Measurements from ENCODE around the gene SRSF2.
A peak's percentile ranks its signal among the peaks of the same experiment; 100 is the strongest.

SRSF2 gene

GRCh38 chr17:76721463-76721862 lies 15.7 kb downstream of the SRSF2 start:
- no peak for TF ChIP-seq Cebpa-rat (IDR thresholded peaks at IDR 0.05)
- H3K27me3 ChIP-seq, result no peaks in the 10 kb centered on the region
- peak overlapping the region in 10 of 11 experiments; percentile 18 to 67 (median 42); a peak in 9 of 22 replicates for H3K9ac ChIP-seq
- peak overlapping the region in 1 of 11 experiments; percentile 25; a peak in 2 of 22 replicates for H3K27ac ChIP-seq
- no peak overlapping the region for H3K4me3 ChIP-seq
- peaks cover 13 to 94% (median 61%) of the 10 kb centered on the region in 11 experiments; a peak in 18 of 22 replicates for H4K20me1 ChIP-seq
- H3K36me3 ChIP-seq, result peaks cover 80 to 91% (median 88%) of the 10 kb centered on the region in 11 experiments
- H3K9me3 ChIP-seq (replicated peaks in 1 of 11), result no peaks in the 10 kb centered on the region
- peak overlapping the region in 8 of 11 experiments; percentile 6 to 93 (median 41); a peak in 15 of 22 replicates for H3K4me2 ChIP-seq
- H3K4me1 ChIP-seq, result peaks cover 52 to 79% (median 65%) of the 10 kb centered on the region in 10 experiments

GRCh38 chr17:76720941-76721340 lies 16.2 kb downstream of the SRSF2 start:
- Histone ChIP-seq H3K4me2 (peak overlapping the region; percentile 6 to 93 (median 38); a peak in 19 of 22 replicates), H3K36me3 (peaks cover 85 to 96% (median 93%) of the 10 kb centered on the region in 11 experiments), H3K27ac (peak overlapping the region in 1 of 11 experiments; percentile 25; a peak in 3 of 22 replicates), H3K4me3 (no peak overlapping the region), H3K9ac (peak overlapping the region; percentile 11 to 67 (median 41); a peak in 9 of 22 replicates), H4K20me1 (peaks cover 11 to 99% (median 66%) of the 10 kb centered on the region in 11 experiments; a peak in 18 of 22 replicates), H3K9me3 (replicated peaks in 1 of 11) (no peaks in the 10 kb centered on the region), H3K27me3 (no peaks in the 10 kb centered on the region), H3K4me1 (peaks cover 58 to 84% (median 70%) of the 10 kb centered on the region in 10 experiments)
- no peak for TF ChIP-seq Cebpa-rat (IDR thresholded peaks at IDR 0.05)

GRCh38 chr17:76720211-76720610 lies 16.9 kb downstream of the SRSF2 start:
- 0 out of 22 replicates have a peak overlapping the region, but pooled peaks of 3 of the 11 experiments have one; percentile 37 to 58 (median 44) for H3K4me2 ChIP-seq
- H3K9ac ChIP-seq, result peak overlapping the region in 2 of 11 experiments; percentile 20 to 67; a peak in 1 of 22 replicates
- H3K27ac ChIP-seq, result no peak overlapping the region
- no peaks in the 10 kb centered on the region for H3K27me3 ChIP-seq
- TF ChIP-seq Cebpa-rat (IDR thresholded peaks at IDR 0.05), result no peak
- H3K9me3 ChIP-seq (replicated peaks in 1 of 11), result no peaks in the 10 kb centered on the region
- peaks cover 61 to 88% (median 72%) of the 10 kb centered on the region in 10 experiments for H3K4me1 ChIP-seq
- H3K4me3 ChIP-seq, result no peak overlapping the region
- H4K20me1 ChIP-seq, result peaks cover 5 to 100% (median 67%) of the 10 kb centered on the region in 11 experiments; a peak in 18 of 22 replicates
- peaks cover 93 to 100% (median 99%) of the 10 kb centered on the region in 11 experiments for H3K36me3 ChIP-seq

GRCh38 chr17:76718516-76718915 lies 18.6 kb downstream of the SRSF2 start:
- Histone ChIP-seq H3K27me3 (no peaks in the 10 kb centered on the region), H3K9ac (no peak overlapping the region; a peak in 1 of 22 replicates), H3K4me3 (no peak overlapping the region), H3K27ac (no peak overlapping the region; a peak in 1 of 22 replicates), H3K9me3 (replicated peaks in 1 of 11) (no peaks in the 10 kb centered on the region), H3K4me2 (0 out of 22 replicates have a peak overlapping the region, but pooled peaks of 1 of the 11 experiments have one; percentile 74), H4K20me1 (peaks cover 3 to 100% (median 67%) of the 10 kb centered on the region in 11 experiments; a peak in 19 of 22 replicates), H3K4me1 (peaks cover 58 to 81% (median 69%) of the 10 kb centered on the region in 10 experiments), H3K36me3 (peaks cover 85 to 97% (median 93%) of the 10 kb centered on the region in 11 experiments)
- no peak for TF ChIP-seq Cebpa-rat (IDR thresholded peaks at IDR 0.05)

- Histone ChIP-seq H3K9me3 (replicated peaks in 1 of 11) (no peaks in the 10 kb centered on the region), H3K36me3 (peaks cover 71 to 89% (median 85%) of the 10 kb centered on the region in 11 experiments), H3K9ac (peak overlapping the region; percentile 28 to 78 (median 57); a peak in 19 of 22 replicates), H3K4me2 (peak overlapping the region; percentile 2 to 89 (median 76); a peak in 21 of 22 replicates), H3K27ac (peak overlapping the region in 10 of 11 experiments; percentile 56 to 83 (median 76); a peak in 20 of 22 replicates), H3K4me1 (peaks cover 49 to 73% (median 65%) of the 10 kb centered on the region in 10 experiments), H4K20me1 (peaks cover 0 to 100% (median 51%) of the 10 kb centered on the region in 11 experiments; a peak in 19 of 22 replicates), H3K4me3 (no peak overlapping the region), H3K27me3 (no peaks in the 10 kb centered on the region)
- TF ChIP-seq Cebpa-rat (IDR thresholded peaks at IDR 0.05), result no peak
These were observed 20.3 kb downstream of the SRSF2 start for GRCh38 chr17:76716839-76717215.

- Histone ChIP-seq H3K9me3 (replicated peaks in 1 of 11) (no peaks in the 10 kb centered on the region), H3K4me1 (peaks cover 49 to 75% (median 65%) of the 10 kb centered on the region in 10 experiments), H3K4me3 (no peak overlapping the region), H3K27ac (peak overlapping the region in 10 of 11 experiments; percentile 58 to 83 (median 76); a peak in 21 of 22 replicates), H4K20me1 (peaks cover 0 to 99% (median 46%) of the 10 kb centered on the region in 11 experiments; a peak in 19 of 22 replicates), H3K9ac (peak overlapping the region; percentile 28 to 78 (median 60); a peak in 19 of 22 replicates), H3K27me3 (no peaks in the 10 kb centered on the region), H3K36me3 (peaks cover 66 to 83% (median 79%) of the 10 kb centered on the region in 11 experiments), H3K4me2 (peak overlapping the region; percentile 71 to 89 (median 77))
- TF ChIP-seq Cebpa-rat (IDR thresholded peaks at IDR 0.05), result peak in 3 of 11 experiments; percentile 41 to 76 (median 50); a peak in 4 of 22 replicates
These were observed 20.8 kb downstream of the SRSF2 start for GRCh38 chr17:76716146-76716838.

- H3K9me3 ChIP-seq (replicated peaks in 1 of 11), result no peaks in the 10 kb centered on the region
- H3K9ac ChIP-seq, result peak overlapping the region in 10 of 11 experiments; percentile 28 to 70 (median 60); a peak in 18 of 22 replicates
- H3K4me1 ChIP-seq, result peaks cover 45 to 71% (median 61%) of the 10 kb centered on the region in 10 experiments
- peaks cover 58 to 75% (median 71%) of the 10 kb centered on the region in 11 experiments for H3K36me3 ChIP-seq
- no peak for TF ChIP-seq Cebpa-rat (IDR thresholded peaks at IDR 0.05)
- peak overlapping the region; percentile 13 to 83 (median 76); a peak in 19 of 22 replicates for H3K27ac ChIP-seq
- H3K4me2 ChIP-seq, result peak overlapping the region; percentile 71 to 89 (median 77)
- no peaks in the 10 kb centered on the region for H3K27me3 ChIP-seq
- no peak overlapping the region for H3K4me3 ChIP-seq
- peaks cover 0 to 94% (median 38%) of the 10 kb centered on the region in 11 experiments; a peak in 19 of 22 replicates for H4K20me1 ChIP-seq
These were observed 21.7 kb downstream of the SRSF2 start for GRCh38 chr17:76715496-76715830.

GRCh38 chr17:76714822-76715495 lies 22.2 kb downstream of the SRSF2 start:
- Histone ChIP-seq H3K4me3 (peak overlapping the region in 1 of 10 experiments; percentile 26; a peak in 1 of 20 replicates), H4K20me1 (peaks cover 0 to 89% (median 36%) of the 10 kb centered on the region in 11 experiments; a peak in 19 of 22 replicates), H3K9ac (peak overlapping the region; percentile 6 to 70 (median 59); a peak in 18 of 22 replicates), H3K9me3 (replicated peaks in 1 of 11) (no peaks in the 10 kb centered on the region), H3K4me1 (peaks cover 43 to 70% (median 61%) of the 10 kb centered on the region in 10 experiments), H3K4me2 (peak overlapping the region; percentile 71 to 89 (median 77)), H3K27me3 (no peaks in the 10 kb centered on the region), H3K36me3 (peaks cover 53 to 70% (median 66%) of the 10 kb centered on the region in 11 experiments), H3K27ac (peak overlapping the region in 10 of 11 experiments; percentile 39 to 83 (median 76); a peak in 19 of 22 replicates)
- TF ChIP-seq Cebpa-rat (IDR thresholded peaks at IDR 0.05), result no peak

All from BLaER1 treated with 17β-estradiol and CSF1 and Interleukin-3, amounts not matched to agents 10 nM and 100 nM (cell line).